ENCODE data around the gene INPP5A. TPM values are rescaled to one million over a fixed set of nuclear protein-coding genes. Genes with fewer than 3 reads are reported as not detected.
A peak's percentile ranks its signal among the peaks of the same experiment; 100 is the strongest.

INPP5A gene
- total and polyA plus RNA-seq, 2 of the 13 experiments (the other 11 are each of a cell fraction or from before 2014, with no cell fraction given), result 17.5 to 37.9 TPM

- TF ChIP-seq REST (IDR thresholded peaks at IDR 0.05; ENCODE audit: borderline replicate concordance in 1 of 2, low read depth in 1 of 2, low read length in 2 of 2) (no peak), GATAD2A (CRISPR knock-in tag; IDR thresholded peaks at IDR 0.05) (no peak; the same call in 1 of the 2 replicates), RARG (CRISPR knock-in tag; IDR thresholded peaks at IDR 0.05; ENCODE audit: low read depth) (no peak), SIX1 (CRISPR knock-in tag; IDR thresholded peaks at IDR 0.05; ENCODE audit: borderline replicate concordance) (no peak), TMF1 (CRISPR knock-in tag; IDR thresholded peaks at IDR 0.05; ENCODE audit: low read depth) (no peak), ZFP36 (IDR thresholded peaks at IDR 0.05; ENCODE audit: borderline replicate concordance, low read depth, low read length, partially characterized antibody) (no peak), ZNF772 (CRISPR knock-in tag; IDR thresholded peaks at IDR 0.05) (0 out of 2 replicates have a peak, but pooled peaks have one; percentile 47), ZNF550 (CRISPR knock-in tag; IDR thresholded peaks at IDR 0.05; ENCODE audit: borderline replicate concordance) (no peak), FLYWCH1 (CRISPR knock-in tag; IDR thresholded peaks at IDR 0.05) (no peak), PTBP1 (IDR thresholded peaks at IDR 0.05; ENCODE audit: low read depth, low read length, poor library complexity, severe bottlenecking) (no peak), NCOA5 (CRISPR knock-in tag; IDR thresholded peaks at IDR 0.05) (no peak), SSRP1 (CRISPR knock-in tag; IDR thresholded peaks at IDR 0.05) (no peak), HES4 (CRISPR knock-in tag; IDR thresholded peaks at IDR 0.05; ENCODE audit: borderline replicate concordance) (no peak), ZNF605 (CRISPR knock-in tag; IDR thresholded peaks at IDR 0.05) (no peak), ZNF160 (CRISPR knock-in tag; IDR thresholded peaks at IDR 0.05) (no peak), ZNF761 (CRISPR knock-in tag; conservative IDR thresholded peaks at IDR 0.05) (no peak; the same call in 1 of the 2 replicates), MEF2D (CRISPR knock-in tag; IDR thresholded peaks at IDR 0.05) (no peak), PITX1 (CRISPR knock-in tag; IDR thresholded peaks at IDR 0.05) (no peak), SRF (IDR thresholded peaks at IDR 0.05; ENCODE audit: low read depth, low read length) (no peak), ONECUT2 (CRISPR knock-in tag; IDR thresholded peaks at IDR 0.05) (no peak), PAX8 (CRISPR knock-in tag; IDR thresholded peaks at IDR 0.05; ENCODE audit: borderline replicate concordance) (0 out of 2 replicates have a peak, but pooled peaks have one; percentile 49), ZNF138 (CRISPR knock-in tag; IDR thresholded peaks at IDR 0.05; ENCODE audit: low read depth) (no peak)
- TF ChIP-seq, protein P1, sequence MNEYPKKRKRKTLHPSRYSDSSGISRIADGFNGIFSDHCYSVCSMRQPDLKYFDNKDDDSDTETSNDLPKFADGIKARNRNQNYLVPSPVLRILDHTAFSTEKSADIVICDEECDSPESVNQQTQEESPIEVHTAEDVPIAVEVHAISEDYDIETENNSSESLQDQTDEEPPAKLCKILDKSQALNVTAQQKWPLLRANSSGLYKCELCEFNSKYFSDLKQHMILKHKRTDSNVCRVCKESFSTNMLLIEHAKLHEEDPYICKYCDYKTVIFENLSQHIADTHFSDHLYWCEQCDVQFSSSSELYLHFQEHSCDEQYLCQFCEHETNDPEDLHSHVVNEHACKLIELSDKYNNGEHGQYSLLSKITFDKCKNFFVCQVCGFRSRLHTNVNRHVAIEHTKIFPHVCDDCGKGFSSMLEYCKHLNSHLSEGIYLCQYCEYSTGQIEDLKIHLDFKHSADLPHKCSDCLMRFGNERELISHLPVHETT (CRISPR knock-in tag; conservative IDR thresholded peaks at IDR 0.05), result no peak
- TF ChIP-seq, protein P2, sequence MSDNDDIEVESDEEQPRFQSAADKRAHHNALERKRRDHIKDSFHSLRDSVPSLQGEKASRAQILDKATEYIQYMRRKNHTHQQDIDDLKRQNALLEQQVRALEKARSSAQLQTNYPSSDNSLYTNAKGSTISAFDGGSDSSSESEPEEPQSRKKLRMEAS (IDR thresholded peaks at IDR 0.05), result 0 out of 2 replicates have a peak, but pooled peaks have one; percentile 46
Observed at GRCh38 chr10:132591166-132591971, 53.8 kb downstream of the INPP5A start (continued).

Data from HepG2 (cell line).